ENCODE results near the gene HIBCH. TPM values are rescaled to one million over a fixed set of nuclear protein-coding genes. Genes with fewer than 3 reads are reported as not detected.
"Not testable (repeated sequence)": the region's sequence is repeated elsewhere in the genome, so short reads cannot be mapped to it uniquely, and the experiment has no call there.

HIBCH gene
- total RNA-seq, 1 donor from 2014 or later: 23.3 TPM

DNA sequence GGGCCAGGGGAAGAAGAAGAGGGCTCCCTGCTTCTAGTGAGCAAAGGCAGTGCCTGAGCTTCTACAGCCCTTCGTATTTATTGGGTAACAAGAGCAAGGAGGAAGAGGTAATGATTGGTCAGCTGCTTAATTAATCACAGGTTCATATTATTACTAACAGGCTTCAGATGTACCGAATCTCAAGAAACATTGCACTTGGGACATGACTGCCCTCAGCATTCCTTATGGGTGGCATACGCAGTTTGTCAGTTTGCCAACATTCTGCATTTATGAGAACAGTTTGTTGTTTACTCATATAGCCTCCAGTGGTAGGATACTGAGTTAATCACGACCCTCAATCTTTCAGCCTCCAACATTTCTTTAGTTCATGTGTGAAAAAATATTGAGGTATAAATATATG, 84.5 kb downstream of the HIBCH start:
- Histone ChIP-seq H3K4me1 (no peaks in the 10 kb centered on the region), H3K27me3 (no peaks in the 10 kb centered on the region), H3K9me3 (no peaks in the 10 kb centered on the region), H3K4me3 (no peak overlapping the region), H3K27ac (no peak overlapping the region), H3K36me3 (no peaks in the 10 kb centered on the region)
- TF ChIP-seq, protein P1, sequence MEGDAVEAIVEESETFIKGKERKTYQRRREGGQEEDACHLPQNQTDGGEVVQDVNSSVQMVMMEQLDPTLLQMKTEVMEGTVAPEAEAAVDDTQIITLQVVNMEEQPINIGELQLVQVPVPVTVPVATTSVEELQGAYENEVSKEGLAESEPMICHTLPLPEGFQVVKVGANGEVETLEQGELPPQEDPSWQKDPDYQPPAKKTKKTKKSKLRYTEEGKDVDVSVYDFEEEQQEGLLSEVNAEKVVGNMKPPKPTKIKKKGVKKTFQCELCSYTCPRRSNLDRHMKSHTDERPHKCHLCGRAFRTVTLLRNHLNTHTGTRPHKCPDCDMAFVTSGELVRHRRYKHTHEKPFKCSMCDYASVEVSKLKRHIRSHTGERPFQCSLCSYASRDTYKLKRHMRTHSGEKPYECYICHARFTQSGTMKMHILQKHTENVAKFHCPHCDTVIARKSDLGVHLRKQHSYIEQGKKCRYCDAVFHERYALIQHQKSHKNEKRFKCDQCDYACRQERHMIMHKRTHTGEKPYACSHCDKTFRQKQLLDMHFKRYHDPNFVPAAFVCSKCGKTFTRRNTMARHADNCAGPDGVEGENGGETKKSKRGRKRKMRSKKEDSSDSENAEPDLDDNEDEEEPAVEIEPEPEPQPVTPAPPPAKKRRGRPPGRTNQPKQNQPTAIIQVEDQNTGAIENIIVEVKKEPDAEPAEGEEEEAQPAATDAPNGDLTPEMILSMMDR (IDR thresholded peaks at IDR 0.05): no peak
- no peak for DNase-seq
- intact Hi-C loops (cut with DNase I): no loop called here
- no peak for ATAC-seq

DNA sequence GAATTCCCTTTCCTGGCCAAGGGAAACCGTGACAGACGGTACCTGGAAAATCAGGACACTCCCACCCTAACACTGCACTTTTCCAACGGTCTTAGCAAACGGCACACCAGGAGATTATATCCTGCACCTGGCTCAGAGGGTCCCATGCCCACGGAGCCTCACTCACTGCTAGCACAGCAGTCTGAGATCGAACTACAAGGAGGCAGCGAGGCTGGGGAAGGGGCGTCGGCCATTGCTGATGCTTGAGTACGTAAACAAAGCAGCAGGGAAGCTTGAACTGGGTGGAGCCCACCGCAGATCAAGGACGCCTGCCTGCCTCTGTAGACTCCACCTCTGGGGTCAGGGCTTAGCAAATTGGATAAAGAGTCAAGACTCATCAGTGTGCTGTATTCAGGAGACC, 95.6 kb downstream of the HIBCH start:
- H3K36me3 ChIP-seq; H3K27me3 ChIP-seq; DNase-seq; H3K9me3 ChIP-seq; ATAC-seq; H3K27ac ChIP-seq; H3K4me1 ChIP-seq; intact Hi-C loops (cut with DNase I); H3K4me3 ChIP-seq: not testable (repeated sequence)

DNA sequence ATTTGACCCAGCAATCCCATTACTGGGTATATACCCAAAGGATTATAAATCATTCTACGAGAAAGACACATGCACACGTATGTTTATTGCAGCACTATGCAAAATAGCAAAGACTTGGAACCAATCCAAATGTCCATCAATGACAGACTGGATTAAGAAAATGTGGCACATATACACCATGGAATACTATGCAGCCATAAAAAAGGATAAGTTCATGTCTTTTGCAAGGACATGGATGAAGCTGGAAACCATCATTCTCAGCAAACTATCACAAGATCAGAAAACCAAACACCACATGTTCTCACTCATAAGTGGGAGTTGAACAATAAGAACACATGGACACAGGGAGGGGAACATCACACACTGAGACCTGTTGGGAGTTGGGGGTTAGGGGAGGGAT, 96.9 kb downstream of the HIBCH start:
- DNase-seq; H3K27ac ChIP-seq; ATAC-seq; intact Hi-C loops (cut with DNase I); H3K27me3 ChIP-seq; H3K36me3 ChIP-seq; H3K9me3 ChIP-seq; H3K4me3 ChIP-seq; H3K4me1 ChIP-seq: not testable (repeated sequence)

DNA sequence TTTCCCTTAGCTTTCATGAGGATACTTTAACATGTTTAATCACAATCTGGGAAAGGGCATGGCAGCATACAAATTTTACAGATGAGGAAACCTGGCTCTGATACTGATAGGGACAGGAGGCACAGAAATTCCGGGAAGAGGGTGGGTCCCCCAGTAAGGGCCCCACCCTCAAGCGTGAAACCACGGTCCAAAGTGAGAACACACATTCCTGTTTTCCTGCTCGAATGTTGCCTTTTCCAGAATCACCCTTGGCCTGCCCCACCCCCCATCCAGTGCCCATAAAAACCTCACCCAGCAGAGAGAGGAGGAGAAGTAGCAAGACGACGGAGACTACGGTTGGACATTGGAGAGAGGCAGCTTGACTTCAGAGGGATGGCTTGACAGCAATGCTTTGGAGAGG, 98.2 kb downstream of the HIBCH start:
- no peaks in the 10 kb centered on the region for H3K27me3 ChIP-seq
- H3K27ac ChIP-seq: no peak overlapping the region
- no peak for ATAC-seq
- TF ChIP-seq, protein P1 (IDR thresholded peaks at IDR 0.05): no peak
- no peak for DNase-seq
- H3K36me3 ChIP-seq: no peaks in the 10 kb centered on the region
- H3K4me1 ChIP-seq: no peaks in the 10 kb centered on the region
- H3K4me3 ChIP-seq: no peak overlapping the region
- intact Hi-C loops (cut with DNase I): no loop called here
- H3K9me3 ChIP-seq: no peaks in the 10 kb centered on the region

DNA sequence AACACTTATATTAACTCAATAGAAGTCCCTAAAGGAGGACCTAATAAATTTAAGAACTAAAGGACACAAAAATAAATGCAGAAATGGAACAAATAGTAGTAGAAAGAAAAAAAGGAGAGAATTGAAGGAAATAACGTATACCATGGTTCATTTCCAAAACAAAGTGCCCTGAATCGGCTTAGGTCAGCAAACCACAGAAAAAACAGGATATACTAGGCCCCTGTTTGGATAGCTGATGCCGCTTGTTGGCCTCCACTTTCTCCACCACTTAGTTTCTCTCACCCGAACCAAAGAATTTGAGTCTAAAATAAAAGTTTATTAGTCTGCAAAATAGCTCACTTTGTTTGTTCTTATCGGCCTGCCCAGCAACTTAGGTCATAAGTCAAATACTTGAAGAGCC, 100.4 kb downstream of the HIBCH start:
- no peak overlapping the region for H3K4me3 ChIP-seq
- H3K36me3 ChIP-seq: no peaks in the 10 kb centered on the region
- no peaks in the 10 kb centered on the region for H3K4me1 ChIP-seq
- intact Hi-C loops (cut with DNase I): no loop called here
- no peak for DNase-seq
- H3K27me3 ChIP-seq: no peaks in the 10 kb centered on the region
- no peak overlapping the region for H3K27ac ChIP-seq
- ATAC-seq: no peak
- H3K9me3 ChIP-seq: no peaks in the 10 kb centered on the region
- TF ChIP-seq, protein P1 (IDR thresholded peaks at IDR 0.05): no peak

DNA sequence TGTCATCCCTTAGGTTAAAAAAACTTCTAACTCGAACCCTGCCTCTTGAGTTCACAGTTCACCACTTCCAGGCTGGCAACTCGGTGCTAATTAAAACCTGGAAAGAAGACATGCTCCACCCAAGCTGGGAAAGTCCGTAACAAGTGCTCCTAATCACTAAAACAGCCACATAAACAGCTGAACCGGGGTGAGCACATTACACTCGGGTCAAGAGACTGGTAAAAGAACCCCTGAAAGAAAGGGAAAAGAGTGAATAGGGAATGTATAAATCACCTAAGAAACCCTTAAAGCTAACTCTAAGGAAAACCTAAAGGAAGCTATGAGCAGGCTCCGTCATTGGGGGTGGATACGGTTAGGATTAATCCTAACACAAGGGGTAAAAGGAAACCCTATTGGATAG, 102.0 kb downstream of the HIBCH start:
- intact Hi-C loops (cut with DNase I): no loop called here
- Histone ChIP-seq H3K9me3 (no peaks in the 10 kb centered on the region), H3K4me3 (no peak overlapping the region), H3K27ac (no peak overlapping the region), H3K4me1 (no peaks in the 10 kb centered on the region), H3K27me3 (no peaks in the 10 kb centered on the region), H3K36me3 (peaks cover 4% of the 10 kb centered on the region)
- DNase-seq: no peak
- no peak for ATAC-seq
- TF ChIP-seq, protein P1 (IDR thresholded peaks at IDR 0.05): no peak

DNA sequence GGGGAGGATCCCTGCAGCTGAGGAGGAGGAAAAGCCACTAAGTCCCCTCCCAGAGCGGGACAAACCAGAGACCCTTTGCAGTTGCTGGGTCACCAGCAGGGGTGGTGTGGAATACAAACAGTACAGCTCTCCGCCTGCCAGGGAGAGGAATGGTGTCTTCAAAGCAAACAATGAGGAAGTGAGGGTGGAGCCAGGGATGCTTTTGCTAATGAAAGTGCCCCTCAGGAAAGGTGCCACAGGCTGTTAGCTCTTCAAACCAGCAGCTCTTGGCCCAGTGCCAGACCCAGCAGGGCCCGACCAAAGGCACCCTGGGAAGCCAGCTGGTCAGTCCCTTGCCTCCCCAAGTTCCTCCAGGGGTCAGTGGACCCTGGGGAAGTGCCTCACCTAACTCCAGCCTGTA, 102.8 kb downstream of the HIBCH start:
- no peak for ATAC-seq
- H3K27me3 ChIP-seq: no peaks in the 10 kb centered on the region
- no peak for DNase-seq
- H3K36me3 ChIP-seq: peaks cover 10% of the 10 kb centered on the region
- intact Hi-C loops (cut with DNase I): no loop called here
- H3K9me3 ChIP-seq: no peaks in the 10 kb centered on the region
- no peak overlapping the region for H3K27ac ChIP-seq
- no peaks in the 10 kb centered on the region for H3K4me1 ChIP-seq
- H3K4me3 ChIP-seq: no peak overlapping the region
- TF ChIP-seq, protein P1 (IDR thresholded peaks at IDR 0.05): no peak

All from upper lobe of right lung (tissue), 1 donor.